PC-9 (cell line): ENCODE measurements around the gene USP24.

Experiments
- CTCF ChIP-seq: fragments of 200-600 bp; sonication (generic); conservative IDR thresholded peaks from 2 replicates; pipeline ENCODE4 v1.6.1; 2017; ENCODE audit warnings: mixed run types, antibody characterized with exemption, mild to moderate bottlenecking, moderate library complexity
- EZH2 ChIP-seq: fragments of 200-600 bp; sonication (generic); IDR thresholded peaks from 2 replicates; pipeline ENCODE4 v1.8.0; 2017; ENCODE audit warnings: antibody characterized with exemption, low read depth

- TF ChIP-seq CTCF (no peak), EZH2 (no peak)
Observed at GRCh38 chr1:55198044-55198443, 17.1 kb downstream of the USP24 start.
